PC-9 (cell line): ENCODE data around the gene PTX4.

ENCODE experiments used
- EZH2 ChIP-seq: fragments of 200-600 bp; sonication (generic); IDR thresholded peaks from 2 replicates; pipeline ENCODE4 v1.8.0; 2017; ENCODE audit warnings: antibody characterized with exemption, low read depth
- TF ChIP-seq, protein P1 (sequence below): fragments of 200-600 bp; sonication (generic); conservative IDR thresholded peaks from 2 replicates; pipeline ENCODE4 v1.6.1; 2017; ENCODE audit warnings: mixed run types, antibody characterized with exemption, mild to moderate bottlenecking, moderate library complexity

GRCh38 chr16:1505912-1506311 is 17.2 kb upstream of the PTX4 start:
- TF ChIP-seq, protein P1, sequence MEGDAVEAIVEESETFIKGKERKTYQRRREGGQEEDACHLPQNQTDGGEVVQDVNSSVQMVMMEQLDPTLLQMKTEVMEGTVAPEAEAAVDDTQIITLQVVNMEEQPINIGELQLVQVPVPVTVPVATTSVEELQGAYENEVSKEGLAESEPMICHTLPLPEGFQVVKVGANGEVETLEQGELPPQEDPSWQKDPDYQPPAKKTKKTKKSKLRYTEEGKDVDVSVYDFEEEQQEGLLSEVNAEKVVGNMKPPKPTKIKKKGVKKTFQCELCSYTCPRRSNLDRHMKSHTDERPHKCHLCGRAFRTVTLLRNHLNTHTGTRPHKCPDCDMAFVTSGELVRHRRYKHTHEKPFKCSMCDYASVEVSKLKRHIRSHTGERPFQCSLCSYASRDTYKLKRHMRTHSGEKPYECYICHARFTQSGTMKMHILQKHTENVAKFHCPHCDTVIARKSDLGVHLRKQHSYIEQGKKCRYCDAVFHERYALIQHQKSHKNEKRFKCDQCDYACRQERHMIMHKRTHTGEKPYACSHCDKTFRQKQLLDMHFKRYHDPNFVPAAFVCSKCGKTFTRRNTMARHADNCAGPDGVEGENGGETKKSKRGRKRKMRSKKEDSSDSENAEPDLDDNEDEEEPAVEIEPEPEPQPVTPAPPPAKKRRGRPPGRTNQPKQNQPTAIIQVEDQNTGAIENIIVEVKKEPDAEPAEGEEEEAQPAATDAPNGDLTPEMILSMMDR = no peak
- no peak for TF ChIP-seq EZH2
